H1 (cell line): ENCODE results near the gene ZNF443.
"Not testable (repeated sequence)": the region's sequence is repeated elsewhere in the genome, so short reads cannot be mapped to it uniquely, and the experiment has no call there.

ENCODE experiments used
- ATF3 ChIP-seq: IDR thresholded peaks from 2 replicates; pipeline ENCODE4 v1.6.1; 2011; ENCODE audit warnings: low read depth, mild to moderate bottlenecking, low read length; ENCODE audit not compliant: insufficient read depth
- EGR1 ChIP-seq: IDR thresholded peaks from 2 replicates; pipeline ENCODE4 v1.6.1; 2011; ENCODE audit warnings: low read depth, low read length, borderline replicate concordance
- RNF2 ChIP-seq: fragments of 200-900, 300-1000 bp; sonication (generic); IDR thresholded peaks from 2 replicates; pipeline ENCODE4 v1.7.1; 2016; ENCODE audit warnings: borderline replicate concordance, low read depth, mild to moderate bottlenecking, antibody characterized with exemption, low read length; ENCODE audit not compliant: poor library complexity, severe bottlenecking; ENCODE audit errors: missing control alignments

- not testable (repeated sequence) for TF ChIP-seq EGR1, RNF2, ATF3
Observed at GRCh38 chr19:12399901-12400632, 40.8 kb downstream of the ZNF443 start.
